ENCODE results near the gene ZBED2. TPM values are rescaled to one million over a fixed set of nuclear protein-coding genes. Genes with fewer than 3 reads are reported as not detected.

The ZBED2 gene
- polyA plus RNA-seq, 1 donor (not counting 4 experiments of a cell fraction or from before 2014, with no cell fraction given) = 120 TPM

DNA sequence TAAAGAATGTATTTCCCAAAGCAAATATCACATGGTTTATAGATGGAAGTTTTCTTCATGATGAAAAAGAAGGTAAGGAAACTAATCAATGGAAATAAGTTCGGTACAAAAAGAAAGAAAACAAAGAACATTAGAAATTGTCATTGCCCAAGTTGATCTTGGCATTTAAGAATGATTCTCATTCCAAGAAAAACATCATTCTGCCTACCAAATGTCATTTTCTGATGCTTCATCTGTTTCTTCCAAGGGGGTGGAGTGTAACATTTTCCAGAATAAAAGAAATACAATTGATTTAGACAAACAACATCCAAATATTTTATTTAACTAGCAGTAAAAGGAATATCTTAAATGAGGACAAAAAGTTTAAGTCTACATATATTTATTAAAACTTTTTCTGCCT lies 3.0 kb upstream of the ZBED2 start:
- dilution Hi-C loops (cut with MboI; ENCODE audit: extremely low pct_ligation_motif_present, low sequenced_read_pairs) = loop anchor here (25.0 kb wide), 1 partner anchor 89 kb away; no protein-coding TSS in a partner anchor
- no peak overlapping the region for H3K4me3 ChIP-seq (ENCODE audit: control insufficient read depth in 2 of 3, extremely low read depth in 1 of 3, insufficient read depth in 2 of 3, low read depth in 1 of 3, low read length in 3 of 3)

DNA sequence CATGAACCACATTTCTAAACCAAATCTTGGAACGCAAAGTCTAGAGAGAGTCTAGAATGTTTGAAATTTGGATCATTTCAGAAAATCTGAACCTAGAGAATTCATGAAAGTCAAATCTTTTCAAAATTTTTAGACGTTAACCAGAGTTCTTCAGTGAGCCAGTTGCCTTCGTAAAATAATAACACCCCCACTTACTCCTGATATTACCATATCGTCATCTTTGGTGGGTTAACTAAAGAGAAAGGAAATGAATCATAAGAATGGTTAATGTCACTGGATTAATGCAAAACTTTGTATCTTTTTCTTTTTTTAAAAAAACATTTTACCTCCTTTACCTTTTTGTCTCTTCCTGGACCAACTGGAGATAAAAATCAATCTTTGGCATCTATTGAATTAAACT lies 1.2 kb upstream of the ZBED2 start:
- FAIRE-seq = no peak
- H3K79me2 ChIP-seq (ENCODE audit: control insufficient read depth, insufficient read depth, low read length) = peaks cover 38% of the 10 kb centered on the region
- TF ChIP-seq, protein P1, sequence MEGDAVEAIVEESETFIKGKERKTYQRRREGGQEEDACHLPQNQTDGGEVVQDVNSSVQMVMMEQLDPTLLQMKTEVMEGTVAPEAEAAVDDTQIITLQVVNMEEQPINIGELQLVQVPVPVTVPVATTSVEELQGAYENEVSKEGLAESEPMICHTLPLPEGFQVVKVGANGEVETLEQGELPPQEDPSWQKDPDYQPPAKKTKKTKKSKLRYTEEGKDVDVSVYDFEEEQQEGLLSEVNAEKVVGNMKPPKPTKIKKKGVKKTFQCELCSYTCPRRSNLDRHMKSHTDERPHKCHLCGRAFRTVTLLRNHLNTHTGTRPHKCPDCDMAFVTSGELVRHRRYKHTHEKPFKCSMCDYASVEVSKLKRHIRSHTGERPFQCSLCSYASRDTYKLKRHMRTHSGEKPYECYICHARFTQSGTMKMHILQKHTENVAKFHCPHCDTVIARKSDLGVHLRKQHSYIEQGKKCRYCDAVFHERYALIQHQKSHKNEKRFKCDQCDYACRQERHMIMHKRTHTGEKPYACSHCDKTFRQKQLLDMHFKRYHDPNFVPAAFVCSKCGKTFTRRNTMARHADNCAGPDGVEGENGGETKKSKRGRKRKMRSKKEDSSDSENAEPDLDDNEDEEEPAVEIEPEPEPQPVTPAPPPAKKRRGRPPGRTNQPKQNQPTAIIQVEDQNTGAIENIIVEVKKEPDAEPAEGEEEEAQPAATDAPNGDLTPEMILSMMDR (optimal IDR thresholded peaks at IDR 0.05 in 1 of 3, IDR thresholded peaks at IDR 0.05 in 1 of 3, conservative IDR thresholded peaks at IDR 0.05 in 1 of 3; ENCODE audit: extremely low read depth in 1 of 3, insufficient read depth in 2 of 3, low read length in 3 of 3) = no peak
- TF ChIP-seq EZH2 (IDR thresholded peaks at IDR 0.05; ENCODE audit: low read length) = no peak
- H3K36me3 ChIP-seq (ENCODE audit: control insufficient read depth in 2 of 2, extremely low read depth in 1 of 2, insufficient read depth in 2 of 2, low read length in 2 of 2) = peaks cover 3 to 19% of the 10 kb centered on the region in 2 experiments
- peaks cover 7% of the 10 kb centered on the region for H3K4me1 ChIP-seq (ENCODE audit: control insufficient read depth, extremely low read depth, insufficient read depth, low read length)
- no peak overlapping the region for H3K27ac ChIP-seq (ENCODE audit: control insufficient read depth, insufficient read depth, low read length)
- no peak overlapping the region for H3K9ac ChIP-seq (ENCODE audit: control insufficient read depth, extremely low read depth, insufficient read depth, low read length)
- dilution Hi-C loops (cut with MboI; ENCODE audit: extremely low pct_ligation_motif_present, low sequenced_read_pairs) = loop anchor here (25.0 kb wide), 1 partner anchor 91 kb away; no protein-coding TSS in a partner anchor
- no peak overlapping the region for H2AFZ ChIP-seq (ENCODE audit: control insufficient read depth, low read length)
- H3K27me3 ChIP-seq (ENCODE audit: control insufficient read depth, extremely low read depth, insufficient read depth, low read length) = no peaks in the 10 kb centered on the region
- H3K9me1 ChIP-seq (ENCODE audit: control insufficient read depth, extremely low read depth, insufficient read depth, low read length) = no peaks in the 10 kb centered on the region
- H4K20me1 ChIP-seq (ENCODE audit: control insufficient read depth, extremely low read depth, insufficient read depth, low read length) = no peaks in the 10 kb centered on the region
- H3K4me3 ChIP-seq (ENCODE audit: control insufficient read depth in 2 of 3, extremely low read depth in 1 of 3, insufficient read depth in 2 of 3, low read depth in 1 of 3, low read length in 3 of 3) = no peak overlapping the region
- no peak for DNase-seq (ENCODE audit: low read depth, low spot score)
- no peaks in the 10 kb centered on the region for H3K9me3 ChIP-seq (ENCODE audit: control insufficient read depth, low read depth, low read length)
- no peak overlapping the region for H3K4me2 ChIP-seq (ENCODE audit: control insufficient read depth, extremely low read depth, insufficient read depth, low read depth, low read length)

More for the DNA sequence above, 3.0 kb upstream of the ZBED2 start:
- Histone ChIP-seq H3K27ac (ENCODE audit: control insufficient read depth, insufficient read depth, low read length) (no peak overlapping the region), H3K9me3 (ENCODE audit: control insufficient read depth, low read depth, low read length) (no peaks in the 10 kb centered on the region), H3K4me2 (ENCODE audit: control insufficient read depth, extremely low read depth, insufficient read depth, low read depth, low read length) (no peak overlapping the region), H3K4me1 (ENCODE audit: control insufficient read depth, extremely low read depth, insufficient read depth, low read length) (no peaks in the 10 kb centered on the region), H3K9ac (ENCODE audit: control insufficient read depth, extremely low read depth, insufficient read depth, low read length) (no peak overlapping the region), H2AFZ (ENCODE audit: control insufficient read depth, low read length) (no peak overlapping the region), H3K9me1 (ENCODE audit: control insufficient read depth, extremely low read depth, insufficient read depth, low read length) (no peaks in the 10 kb centered on the region), H3K79me2 (ENCODE audit: control insufficient read depth, insufficient read depth, low read length) (peaks cover 20% of the 10 kb centered on the region), H3K27me3 (ENCODE audit: control insufficient read depth, extremely low read depth, insufficient read depth, low read length) (no peaks in the 10 kb centered on the region), H4K20me1 (ENCODE audit: control insufficient read depth, extremely low read depth, insufficient read depth, low read length) (no peaks in the 10 kb centered on the region), H3K36me3 (ENCODE audit: control insufficient read depth in 2 of 2, extremely low read depth in 1 of 2, insufficient read depth in 2 of 2, low read length in 2 of 2) (peaks cover 0 to 10% of the 10 kb centered on the region in 2 experiments)
- DNase-seq (ENCODE audit: low read depth, low spot score) (no peak), FAIRE-seq (no peak)
- TF ChIP-seq EZH2 (IDR thresholded peaks at IDR 0.05; ENCODE audit: low read length) = no peak
- TF ChIP-seq, protein P1 (optimal IDR thresholded peaks at IDR 0.05 in 1 of 3, IDR thresholded peaks at IDR 0.05 in 1 of 3, conservative IDR thresholded peaks at IDR 0.05 in 1 of 3; ENCODE audit: extremely low read depth in 1 of 3, insufficient read depth in 2 of 3, low read length in 3 of 3) = no peak

All from keratinocyte (primary cell).